ENCODE measurements around the gene CAPN15.
"Not testable (repeated sequence)": the region's sequence is repeated elsewhere in the genome, so short reads cannot be mapped to it uniquely, and the experiment has no call there.

CAPN15 gene

DNA sequence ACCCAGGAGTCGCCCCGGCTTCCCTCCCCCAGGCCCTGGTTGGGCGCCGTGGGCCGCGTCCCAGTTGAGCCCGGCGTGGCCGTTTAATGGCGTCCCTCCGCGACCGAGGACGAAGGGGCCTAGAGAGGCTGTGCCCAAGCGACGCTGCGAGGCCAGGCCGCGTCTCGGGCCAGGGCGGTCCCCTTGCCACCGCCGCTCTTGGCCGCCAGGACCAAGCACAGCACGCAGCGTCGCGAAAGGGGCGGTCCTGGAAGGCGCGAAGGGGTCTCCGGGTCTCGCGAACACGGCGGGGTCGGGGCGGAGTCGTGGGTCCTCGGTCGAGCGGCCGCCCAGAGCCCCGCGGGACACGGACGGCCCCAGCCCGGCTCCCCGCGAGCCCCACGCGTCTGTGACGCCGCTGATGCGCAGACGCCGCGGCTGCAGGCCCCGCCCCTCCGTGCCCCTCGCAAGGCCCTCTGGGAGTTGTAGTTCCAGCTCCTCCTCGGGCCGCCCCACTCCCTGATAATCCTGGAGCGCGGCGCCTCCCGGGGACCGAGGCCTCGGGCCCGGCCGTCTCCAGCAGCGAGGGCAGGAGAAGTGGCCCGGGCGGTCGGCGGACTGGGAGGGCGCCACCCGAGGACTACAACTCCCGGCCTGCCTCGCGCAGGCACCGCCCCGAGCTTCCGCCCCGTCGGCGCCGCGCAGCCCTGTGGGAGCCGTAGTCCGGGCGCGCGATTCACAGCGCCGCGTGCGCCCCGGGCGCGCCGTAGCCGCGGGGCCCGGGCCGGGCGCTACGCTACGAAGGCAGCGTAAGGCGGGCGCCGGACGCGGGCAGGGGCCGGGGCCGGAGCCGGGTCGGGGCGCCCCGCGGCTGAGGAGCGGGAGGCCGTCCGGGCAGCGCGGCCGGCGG is at the start of gene CAPN15:
Gene CAPN15, plus strand, starts transcription at position 698 of the 889 bp plus-strand sequence. CDS start 19,127 bp downstream, outside the sequence.
- in situ Hi-C loops (cut with HindIII; ENCODE audit: low sequenced_read_pairs): no loop called here

DNA sequence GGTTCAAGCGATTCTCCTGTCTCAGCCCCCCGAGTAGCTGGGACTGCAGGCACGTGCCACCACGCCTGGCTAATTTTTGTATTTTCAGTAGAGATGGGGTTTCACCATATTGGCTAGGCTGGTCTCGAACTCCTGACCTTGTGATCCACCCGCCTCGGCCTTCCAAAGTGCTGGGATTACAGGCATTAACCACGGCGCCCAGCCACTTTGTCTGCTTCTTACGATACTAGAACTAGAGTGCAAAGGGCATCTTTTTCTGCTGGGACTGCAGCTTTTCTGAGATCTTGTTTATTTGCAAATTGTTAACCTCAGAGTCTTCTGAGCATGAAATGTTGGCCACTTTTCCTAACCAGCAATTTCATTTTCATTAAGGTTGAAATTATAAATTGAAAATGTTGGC is 49.2 kb upstream of the CAPN15 start:
- in situ Hi-C loops (cut with HindIII; ENCODE audit: low sequenced_read_pairs): not testable (repeated sequence)

DNA sequence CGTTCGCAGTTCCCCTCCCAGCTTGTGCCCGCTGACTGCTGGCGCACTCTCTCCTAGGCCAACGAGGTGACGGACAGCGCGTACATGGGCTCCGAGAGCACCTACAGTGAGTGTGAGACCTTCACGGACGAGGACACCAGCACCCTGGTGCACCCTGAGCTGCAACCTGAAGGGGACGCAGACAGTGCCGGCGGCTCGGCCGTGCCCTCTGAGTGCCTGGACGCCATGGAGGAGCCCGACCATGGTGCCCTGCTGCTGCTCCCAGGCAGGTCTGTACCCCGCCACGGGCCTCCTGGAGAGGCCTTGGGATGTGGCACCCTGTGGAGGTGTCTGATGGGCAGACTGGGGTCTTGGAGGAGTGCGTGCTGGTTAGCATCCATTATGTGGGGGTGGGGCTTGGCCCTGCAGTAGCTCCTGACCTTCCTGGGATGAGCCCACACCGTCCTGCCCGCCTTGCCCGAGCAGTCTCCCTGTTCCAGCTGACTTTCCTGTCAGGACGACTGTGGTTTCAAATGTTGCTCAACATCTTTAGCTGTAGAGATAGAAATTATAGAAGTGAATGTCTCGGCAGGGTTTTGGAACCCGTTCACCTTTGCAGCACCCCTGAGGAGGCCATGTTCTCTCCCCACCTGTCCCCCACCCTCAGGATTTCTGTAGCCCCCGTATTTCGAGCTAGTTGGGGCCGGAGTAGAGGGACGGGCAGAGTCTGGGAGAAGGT is 44.9 kb upstream of the CAPN15 start:
- in situ Hi-C loops (cut with HindIII; ENCODE audit: low sequenced_read_pairs): no loop called here

DNA sequence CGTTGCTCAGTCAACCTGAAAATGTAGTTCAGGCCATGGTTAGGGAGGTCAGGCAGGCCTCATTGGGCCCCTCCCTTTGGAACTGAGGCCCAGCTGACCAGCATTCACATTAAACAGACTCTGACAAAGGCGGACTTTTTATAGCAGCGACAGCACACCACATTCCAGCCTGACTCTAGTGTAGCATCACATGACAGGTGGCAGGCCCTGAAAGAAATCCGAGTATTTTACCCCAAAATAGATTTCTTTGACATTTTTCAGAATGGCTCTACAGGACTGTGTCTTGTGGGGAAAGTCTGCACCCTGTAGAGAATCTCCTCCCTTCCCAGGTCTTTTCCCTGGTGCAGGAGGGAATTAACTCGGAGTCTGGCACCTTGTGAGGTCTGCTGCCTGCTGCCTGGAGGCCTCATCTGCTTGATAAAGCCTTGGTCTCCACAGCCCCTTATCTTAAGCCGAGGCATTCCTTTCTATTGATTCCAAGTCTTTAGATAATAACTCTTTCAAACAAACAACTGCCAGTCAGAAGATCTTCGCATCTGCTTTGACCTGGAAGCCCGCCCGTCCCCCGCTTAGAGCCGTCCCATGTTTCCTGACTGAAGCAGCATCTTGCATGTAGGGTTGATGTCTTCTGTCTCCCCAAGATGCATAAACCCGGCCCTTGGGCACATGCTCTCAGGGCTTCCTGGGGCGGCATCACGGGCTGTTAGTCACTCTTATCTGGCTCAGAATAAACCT is 44.0 kb upstream of the CAPN15 start:
- in situ Hi-C loops (cut with HindIII; ENCODE audit: low sequenced_read_pairs): no loop called here

DNA sequence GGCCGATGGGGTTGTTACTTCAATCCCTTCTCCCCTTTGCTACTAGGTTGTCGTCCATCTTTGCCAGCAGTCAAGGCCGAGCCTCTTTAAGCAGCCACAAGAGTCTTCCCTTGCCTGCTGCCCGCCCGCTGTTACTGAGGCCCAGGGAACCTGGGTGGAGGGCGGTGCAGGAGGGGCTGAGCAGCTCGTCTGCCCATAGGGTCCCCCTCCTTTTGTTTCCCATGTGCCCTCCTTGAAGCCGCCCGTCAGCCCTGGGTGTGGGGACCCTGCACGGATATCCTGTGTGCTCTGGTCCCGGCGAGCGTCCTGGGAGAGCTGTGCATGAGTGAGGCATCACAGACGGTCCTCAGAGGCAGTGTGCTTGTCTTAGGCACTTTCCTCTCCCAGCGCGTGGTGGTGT is 37.9 kb upstream of the CAPN15 start:
- in situ Hi-C loops (cut with HindIII; ENCODE audit: low sequenced_read_pairs): no loop called here

DNA sequence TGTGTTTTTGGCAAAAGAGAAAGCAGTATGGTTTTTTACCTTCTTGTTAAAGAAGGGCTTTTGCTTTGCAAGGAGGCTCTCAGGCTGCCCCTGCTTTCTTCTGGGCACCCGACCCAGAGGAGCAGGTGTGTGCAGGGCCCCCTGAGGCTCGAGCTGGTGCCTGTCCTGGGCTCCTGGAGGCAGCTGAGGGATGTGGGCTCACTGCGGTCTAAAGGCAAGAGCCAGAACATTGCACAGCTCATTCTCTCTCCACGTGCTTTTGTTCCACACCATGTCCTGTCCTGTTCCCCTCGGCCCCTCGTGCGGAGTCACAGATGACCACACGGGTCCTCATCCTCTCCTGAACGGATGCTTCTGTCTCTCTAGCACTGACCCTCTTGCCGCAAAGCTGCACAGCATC is 36.7 kb upstream of the CAPN15 start:
- in situ Hi-C loops (cut with HindIII; ENCODE audit: low sequenced_read_pairs): no loop called here

DNA sequence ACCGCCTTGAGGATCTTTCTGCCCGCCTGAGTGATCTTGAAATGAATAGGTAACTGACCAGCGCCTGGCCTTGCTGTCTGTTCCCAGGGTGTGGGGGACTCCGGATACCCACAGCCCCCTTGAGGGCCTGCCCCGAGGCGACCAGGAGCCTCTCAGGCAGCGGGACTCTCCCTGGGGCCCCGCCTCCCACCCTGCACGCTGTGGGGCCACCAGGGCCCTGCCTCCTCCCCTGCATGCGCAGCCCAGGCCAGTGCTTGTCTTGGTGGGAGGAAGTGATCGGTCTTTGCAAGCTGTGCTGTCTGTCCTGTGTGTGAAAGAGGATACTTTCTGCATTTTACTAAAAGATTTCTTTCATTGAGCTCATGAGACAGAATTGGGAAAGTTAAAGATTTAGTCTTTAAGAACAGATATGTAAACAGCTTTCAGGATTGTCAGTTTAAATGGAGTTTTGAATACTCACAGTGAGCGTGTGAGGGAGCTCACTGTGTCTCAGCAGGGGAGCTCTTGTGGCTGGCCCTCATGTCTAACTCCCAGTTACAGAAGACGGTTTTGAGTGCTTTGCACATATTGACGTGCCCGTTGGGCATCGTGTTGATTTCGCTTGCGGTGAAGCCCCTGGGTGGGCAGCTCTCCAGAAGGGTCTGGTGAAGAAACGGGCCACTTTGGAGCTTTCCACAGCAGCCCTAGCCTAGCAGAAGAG is 36.1 kb upstream of the CAPN15 start:
- in situ Hi-C loops (cut with HindIII; ENCODE audit: low sequenced_read_pairs): no loop called here

DNA sequence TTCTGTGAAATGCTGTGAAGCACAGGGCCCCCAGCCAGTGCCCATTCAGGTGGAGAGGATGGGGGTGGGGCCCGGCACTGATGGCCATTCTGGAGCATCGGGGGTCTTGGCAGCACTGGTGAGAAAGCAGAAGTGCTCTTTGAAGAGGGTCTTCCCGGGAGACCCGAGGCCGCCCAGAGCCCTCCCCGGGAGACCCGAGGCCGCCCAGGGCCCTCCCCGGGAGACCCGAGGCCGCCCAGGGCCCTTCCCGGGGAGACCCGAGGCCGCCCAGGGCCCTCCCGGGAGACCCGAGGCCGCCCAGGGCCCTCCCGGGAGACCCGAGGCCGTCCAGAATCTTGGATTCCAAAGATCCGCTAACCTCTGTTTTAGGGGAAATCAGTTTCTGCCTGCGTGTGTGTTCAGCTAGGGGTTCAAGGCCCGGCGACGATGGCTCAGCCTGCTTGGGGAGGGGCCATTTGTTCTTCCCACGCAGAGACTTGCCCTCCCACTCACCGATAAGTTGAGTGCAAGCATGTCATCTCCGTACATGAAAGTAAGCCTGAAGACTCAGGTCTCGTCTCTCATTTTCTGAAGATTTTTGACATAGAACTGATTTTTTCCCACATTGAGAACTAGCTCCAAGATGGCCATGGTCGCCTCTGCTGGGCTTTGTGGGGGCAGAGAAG is 35.2 kb upstream of the CAPN15 start:
- in situ Hi-C loops (cut with HindIII; ENCODE audit: low sequenced_read_pairs): no loop called here

DNA sequence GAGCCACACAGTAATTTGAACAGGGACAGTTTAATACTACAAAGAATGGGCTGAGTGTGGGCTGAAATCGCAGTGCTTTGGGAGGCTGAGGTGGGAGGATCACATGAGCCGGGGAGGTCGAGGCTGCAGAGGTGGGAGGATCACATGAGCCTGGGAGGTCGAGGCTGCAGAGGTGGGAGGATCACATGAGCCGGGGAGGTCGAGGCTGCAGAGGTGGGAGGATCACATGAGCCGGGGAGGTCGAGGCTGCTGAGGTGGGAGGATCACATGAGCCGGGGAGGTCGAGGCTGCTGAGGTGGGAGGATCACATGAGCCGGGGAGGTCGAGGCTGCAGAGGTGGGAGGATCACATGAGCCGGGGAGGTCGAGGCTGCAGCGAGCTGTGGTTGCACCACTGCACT is 32.8 kb upstream of the CAPN15 start:
- in situ Hi-C loops (cut with HindIII; ENCODE audit: low sequenced_read_pairs): not testable (repeated sequence)

DNA sequence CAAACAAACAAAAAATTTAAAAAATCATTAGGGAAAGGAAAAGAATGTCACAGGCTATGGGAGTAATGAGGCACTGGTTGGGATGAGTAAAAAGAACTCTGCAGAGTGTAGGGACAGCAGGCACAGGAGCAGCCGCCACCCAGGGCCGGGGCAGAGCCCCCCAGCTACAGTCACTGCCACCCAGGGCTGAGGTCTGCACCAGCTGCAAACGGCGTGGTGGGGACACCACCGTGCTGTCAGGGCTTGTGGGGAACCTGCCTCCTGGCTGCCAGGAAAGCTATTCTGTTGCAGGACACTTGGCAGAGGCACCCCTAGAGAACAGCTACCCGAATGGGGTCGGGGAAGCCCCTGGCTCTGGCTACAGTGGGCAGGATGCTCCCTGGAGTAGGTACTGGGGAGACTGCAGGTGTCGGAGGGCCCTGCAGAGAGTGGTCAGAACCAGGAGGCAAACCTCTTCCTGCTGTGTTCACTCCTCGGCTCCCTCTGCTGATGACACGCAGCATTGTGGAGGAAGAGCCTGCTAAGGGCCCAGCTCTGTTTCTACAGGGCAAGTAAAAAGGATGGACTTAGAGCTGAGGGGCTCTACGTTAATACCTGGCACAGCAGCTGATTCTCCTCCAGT is 32.3 kb upstream of the CAPN15 start:
- in situ Hi-C loops (cut with HindIII; ENCODE audit: low sequenced_read_pairs): no loop called here

DNA sequence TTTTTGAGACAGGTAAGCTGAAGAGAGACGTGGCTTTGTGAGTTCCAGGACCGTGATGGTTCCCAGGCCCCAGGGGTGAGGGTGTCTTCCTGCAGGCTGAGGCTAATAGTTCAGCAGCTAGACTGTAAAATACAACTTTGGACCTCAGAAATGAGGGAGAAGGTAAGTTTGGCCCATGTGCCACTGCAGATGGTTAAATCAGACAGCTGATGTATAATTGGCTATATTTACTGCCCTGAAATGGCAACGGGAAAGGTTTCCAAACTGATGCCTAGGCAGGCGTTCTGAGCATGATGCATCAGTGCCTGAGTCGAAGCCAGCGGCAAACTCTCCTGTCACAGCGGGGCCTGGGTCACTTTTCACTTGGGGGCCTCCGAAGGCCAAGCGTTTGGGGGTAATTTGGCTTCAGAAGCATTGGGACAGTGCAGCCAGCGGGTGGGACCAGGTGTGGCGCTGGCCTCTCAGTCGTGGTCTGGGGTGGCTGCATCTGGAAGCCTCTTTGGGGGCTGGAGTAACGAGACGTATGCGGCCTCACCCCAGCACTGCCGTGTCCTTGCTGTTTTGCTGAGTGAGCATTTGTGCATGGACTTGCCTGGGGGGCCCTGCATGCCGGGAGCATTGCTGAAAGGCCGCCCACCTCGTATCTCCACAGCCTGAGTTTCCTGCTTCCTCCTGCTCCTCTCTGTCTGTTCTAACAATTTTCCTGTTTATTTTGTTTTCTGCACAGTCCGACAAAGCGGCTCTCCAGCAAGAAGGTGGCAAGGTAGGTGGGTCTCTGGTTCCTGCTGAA is 31.2 kb upstream of the CAPN15 start:
- in situ Hi-C loops (cut with HindIII; ENCODE audit: low sequenced_read_pairs): no loop called here

DNA sequence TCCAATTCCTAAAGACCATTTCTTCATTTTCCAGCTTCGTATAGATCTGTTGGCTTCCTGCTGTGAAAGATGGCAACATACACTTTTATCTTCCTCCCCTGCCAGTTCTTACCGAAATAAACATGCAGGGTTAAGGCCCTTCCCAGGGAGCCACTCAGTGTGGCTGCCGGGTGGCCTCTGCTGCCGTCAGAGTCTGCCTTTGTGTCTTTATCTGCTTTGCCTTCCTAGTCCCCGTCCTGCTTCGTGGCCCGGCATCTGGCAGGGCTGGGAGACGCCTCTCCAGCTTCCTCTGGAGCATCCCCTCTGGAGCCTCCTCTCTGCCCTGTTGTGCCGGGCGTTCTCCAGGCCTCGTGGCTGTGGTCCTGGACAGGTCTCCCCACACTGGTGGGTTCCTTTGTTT is 30.3 kb upstream of the CAPN15 start:
- in situ Hi-C loops (cut with HindIII; ENCODE audit: low sequenced_read_pairs): no loop called here

DNA sequence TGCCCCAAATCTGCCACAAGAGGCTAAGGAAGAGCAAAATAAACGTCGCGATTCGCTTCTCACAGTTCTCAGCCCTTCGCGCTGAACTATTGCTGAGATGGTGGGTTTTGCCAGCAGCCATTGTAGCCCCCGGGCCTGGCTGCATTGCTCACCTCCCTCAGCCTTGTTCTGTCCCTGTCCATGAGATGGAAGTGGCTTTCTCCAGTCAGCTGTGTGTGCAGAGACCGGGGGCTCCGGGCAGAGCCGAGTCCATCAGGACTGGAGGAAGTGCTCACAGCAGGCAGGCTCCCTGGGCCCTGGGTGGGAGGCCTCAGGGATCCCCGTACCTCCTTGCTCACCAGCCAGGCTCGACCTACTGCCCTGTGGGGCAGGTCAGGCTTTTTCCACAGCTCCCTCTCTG is 27.6 kb upstream of the CAPN15 start:
- in situ Hi-C loops (cut with HindIII; ENCODE audit: low sequenced_read_pairs): no loop called here

DNA sequence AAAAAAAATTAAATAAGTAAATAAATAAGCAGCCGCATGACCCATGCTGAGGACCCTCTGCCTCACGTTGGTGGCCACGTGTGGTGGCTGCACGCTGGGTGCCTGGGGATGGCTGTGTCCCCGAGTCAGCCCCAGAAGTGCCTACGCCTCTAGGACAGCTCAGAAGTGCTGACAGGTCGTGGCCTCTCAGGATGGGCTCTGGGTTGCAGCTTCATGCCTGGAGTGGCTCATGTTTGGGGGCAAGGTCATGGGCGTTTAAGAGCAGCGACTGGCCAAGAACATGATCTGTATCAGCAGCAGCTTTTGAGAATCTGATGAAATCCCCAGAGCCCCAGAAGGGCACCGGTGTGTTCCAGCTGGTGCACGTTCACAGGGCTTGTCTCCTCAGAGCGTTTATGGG is 26.8 kb upstream of the CAPN15 start:
- in situ Hi-C loops (cut with HindIII; ENCODE audit: low sequenced_read_pairs): no loop called here

DNA sequence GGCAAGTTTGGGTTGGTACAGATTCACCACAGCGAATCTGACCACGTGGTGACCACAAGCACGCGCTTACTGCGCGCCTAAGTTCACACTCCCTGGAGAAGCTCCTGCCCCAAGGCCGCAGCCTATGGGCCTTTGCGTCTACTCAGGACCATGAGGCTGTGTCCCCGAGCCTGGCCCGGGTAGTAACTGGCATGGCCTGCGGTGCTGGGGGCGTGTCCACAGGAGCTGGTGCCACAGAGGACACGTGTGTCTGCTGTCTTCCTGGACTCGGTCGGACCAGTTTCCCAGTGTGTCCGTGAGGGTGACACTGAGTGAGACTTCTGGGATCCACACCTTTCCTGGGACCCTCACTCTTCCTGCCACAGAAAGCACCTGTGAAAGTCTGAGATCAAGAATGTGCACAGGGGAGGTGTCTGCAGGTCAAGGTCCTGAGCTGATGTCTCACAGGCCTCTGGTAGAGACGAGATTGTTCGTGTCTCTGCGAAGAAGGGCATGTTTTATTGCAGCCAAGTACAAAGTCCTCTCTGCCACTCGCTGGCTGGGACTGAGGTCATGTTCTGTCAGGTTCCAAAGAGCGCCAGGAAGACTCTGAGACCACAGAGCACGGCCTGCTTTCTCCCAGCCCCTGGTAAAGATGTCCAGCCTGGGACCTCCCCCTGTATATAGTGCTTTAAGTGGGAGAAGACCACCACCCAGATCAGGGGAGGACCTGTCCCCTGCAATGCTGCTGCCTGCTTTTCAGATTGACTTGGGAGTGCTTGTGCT is 25.2 kb upstream of the CAPN15 start:
- in situ Hi-C loops (cut with HindIII; ENCODE audit: low sequenced_read_pairs): no loop called here

DNA sequence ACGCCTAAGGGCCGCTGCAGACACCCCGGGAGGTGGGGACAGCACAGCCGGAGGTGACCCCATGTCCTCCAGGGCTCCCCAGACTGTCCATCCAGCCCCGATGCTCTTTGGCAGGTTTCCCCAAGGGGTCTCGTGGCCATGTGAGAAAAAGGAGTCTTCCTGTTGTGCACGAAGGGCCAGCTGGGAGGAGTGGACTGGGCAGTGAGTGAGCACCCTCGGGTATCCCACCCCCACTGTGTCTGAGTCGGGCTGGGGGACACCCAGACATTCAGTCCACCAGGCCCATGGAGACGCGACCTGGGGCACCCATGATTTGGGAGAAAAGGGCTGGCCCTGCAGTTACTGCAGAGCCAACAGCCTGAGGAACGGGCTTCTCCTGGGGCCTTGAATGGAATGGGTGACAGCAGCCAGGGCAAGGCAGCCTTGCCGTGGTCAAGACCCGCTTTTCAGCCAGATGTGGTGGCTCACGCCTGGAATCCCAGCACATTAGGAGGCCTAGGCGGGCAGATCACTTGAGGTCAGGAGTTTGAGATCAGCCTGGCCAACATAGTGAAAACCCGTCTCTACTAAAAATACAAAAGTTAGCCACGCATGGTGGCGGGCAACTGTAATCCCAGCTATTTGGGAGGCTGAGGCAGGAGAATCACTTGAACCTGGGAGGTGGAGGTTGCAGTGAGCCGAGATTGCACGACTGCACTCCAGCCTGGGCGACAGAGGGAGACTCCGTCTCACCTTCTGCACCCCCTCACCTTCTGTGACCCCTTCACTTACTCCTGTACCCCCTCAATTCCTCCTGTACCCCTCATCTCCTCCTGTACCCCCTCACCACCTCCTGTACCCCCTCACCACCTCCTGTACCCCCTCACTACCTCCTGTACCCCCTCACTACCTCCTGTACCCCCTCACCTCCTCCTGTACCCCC is 24.1 kb upstream of the CAPN15 start:
- in situ Hi-C loops (cut with HindIII; ENCODE audit: low sequenced_read_pairs): no loop called here

DNA sequence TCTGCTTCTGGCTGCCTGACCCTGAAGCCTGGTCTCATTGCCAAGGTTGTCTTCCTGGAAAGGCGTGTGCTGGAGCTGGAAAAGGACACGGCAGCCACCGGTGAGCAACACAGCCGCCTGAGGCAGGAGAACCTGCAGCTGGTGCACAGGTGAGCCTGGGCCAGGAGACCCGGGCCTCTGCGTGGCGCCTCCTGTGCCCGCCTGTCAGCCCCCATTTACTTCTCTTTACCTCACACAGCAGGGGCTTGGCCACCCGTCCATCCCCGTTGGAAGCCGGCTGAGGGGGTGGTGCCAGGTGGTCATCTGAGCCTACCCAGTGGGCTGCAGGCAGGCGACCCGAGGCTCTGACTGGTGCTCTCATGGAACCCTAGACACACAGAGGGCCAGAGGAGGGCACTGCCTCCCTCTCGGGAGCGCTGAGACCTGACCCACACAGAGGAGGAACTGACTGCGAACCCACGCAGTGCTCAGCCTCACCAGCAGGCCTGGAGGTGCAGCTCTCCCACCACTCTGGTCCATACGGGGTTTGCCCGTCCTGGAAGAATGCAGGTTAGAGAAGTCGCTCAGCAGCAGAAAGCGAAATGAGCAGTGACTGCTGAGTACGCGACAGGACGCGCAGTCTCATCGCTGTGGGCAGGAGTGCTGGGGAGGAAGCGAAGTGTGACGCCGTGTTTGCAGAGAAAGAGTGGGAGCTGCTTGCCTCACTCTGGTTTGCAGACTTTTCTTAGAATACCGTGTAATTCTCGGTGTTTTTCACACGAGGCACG is 21.9 kb upstream of the CAPN15 start:
- in situ Hi-C loops (cut with HindIII; ENCODE audit: low sequenced_read_pairs): no loop called here
